ENCODE results near the gene LRCH4. TPM values are rescaled to one million over a fixed set of nuclear protein-coding genes. Genes with fewer than 3 reads are reported as not detected.

The LRCH4 gene
- total and polyA plus RNA-seq, 2 of the 8 experiments (the other 6 are each of a cell fraction or from before 2014, with no cell fraction given), result 15.5 to 36.6 TPM

- no peak for TF ChIP-seq BCL11A (IDR thresholded peaks at IDR 0.05; ENCODE audit: low read depth in 2 of 2, low read length in 2 of 2)
These were observed 2.5 kb downstream of the LRCH4 start (continued) for GRCh38 chr7:100583132-100584053.

Measured in H1 (cell line).